H9 (cell line): Measurements from ENCODE around the gene SPATA31E1. TPM values are rescaled to one million over a fixed set of nuclear protein-coding genes. Genes with fewer than 3 reads are reported as not detected.

Experiments used
- DNase-seq: peaks from one replicate; pipeline ENCODE4 v3.0.0-alpha.2; 2017
- H2AFZ ChIP-seq: one replicate; pipeline ENCODE4 v1.6.1; 2013; ENCODE audit warnings: mild to moderate bottlenecking, low read length, control low read depth, moderate library complexity
- H2AK5ac ChIP-seq: 2 replicates; pipeline ENCODE4 v1.6.1; 2013; ENCODE audit warnings: low read length, control low read depth, mixed read lengths; ENCODE audit not compliant: insufficient read length
- H2BK120ac ChIP-seq: one replicate; pipeline ENCODE4 v1.6.1; 2013; ENCODE audit warnings: low read depth, mild to moderate bottlenecking, low read length, control low read depth, inconsistent platforms; ENCODE audit not compliant: poor library complexity, severe bottlenecking
- H2BK12ac ChIP-seq: 2 replicates; pipeline ENCODE4 v1.6.1; 2013; ENCODE audit warnings: low read length, control low read depth, mixed read lengths, low read depth; ENCODE audit not compliant: insufficient read length
- H2BK15ac ChIP-seq: 2 replicates; pipeline ENCODE4 v1.6.1; 2013; ENCODE audit warnings: low read depth, low read length, control low read depth
- H2BK20ac ChIP-seq: one replicate; pipeline ENCODE4 v1.6.1; 2013; ENCODE audit warnings: low read depth, mild to moderate bottlenecking, low read length, control low read depth, inconsistent platforms; ENCODE audit not compliant: poor library complexity, severe bottlenecking
- H2BK5ac ChIP-seq: 2 replicates; pipeline ENCODE4 v1.6.1; 2013; ENCODE audit warnings: low read length, control low read depth, mixed read lengths; ENCODE audit not compliant: insufficient read length
- H3K14ac ChIP-seq: 2 replicates; pipeline ENCODE4 v1.6.1; 2013; ENCODE audit warnings: low read length, control low read depth; ENCODE audit not compliant: insufficient read depth
- H3K18ac ChIP-seq: 2 replicates; pipeline ENCODE4 v1.6.1; 2013; ENCODE audit warnings: low read depth, mild to moderate bottlenecking, mixed read lengths, low read length, control low read depth; ENCODE audit not compliant: insufficient read length
- H3K23ac ChIP-seq: 2 replicates; pipeline ENCODE4 v1.6.1; 2013; ENCODE audit warnings: low read length, control low read depth, mixed read lengths, low read depth; ENCODE audit not compliant: insufficient read length
- H3K23me2 ChIP-seq: 2 replicates; pipeline ENCODE4 v1.6.1; 2013; ENCODE audit warnings: low read depth, mild to moderate bottlenecking, mixed read lengths, low read length, control low read depth; ENCODE audit not compliant: insufficient read length, poor library complexity, severe bottlenecking
- H3K27ac ChIP-seq: 2 replicates; pipeline ENCODE4 v1.5.1; 2013; ENCODE audit warnings: low read length, control low read depth, mixed read lengths, low read depth; ENCODE audit not compliant: insufficient read length
- H3K27me3 ChIP-seq: 2 replicates; pipeline ENCODE4 v1.6.1; 2013; ENCODE audit warnings: low read length, control low read depth, inconsistent platforms; ENCODE audit not compliant: insufficient read depth
- H3K4ac ChIP-seq: 2 replicates; pipeline ENCODE4 v1.6.1; 2013; ENCODE audit warnings: low read depth, mild to moderate bottlenecking, control low read depth, inconsistent platforms, low read length, moderate library complexity
- H3K4me1 ChIP-seq: 2 replicates; pipeline ENCODE4 v1.6.1; 2013; ENCODE audit warnings: low read length, control low read depth, inconsistent platforms; ENCODE audit not compliant: insufficient read depth
- H3K4me2 ChIP-seq: 2 replicates; pipeline ENCODE4 v1.6.1; 2013; ENCODE audit warnings: low read length, control low read depth, mixed read lengths; ENCODE audit not compliant: insufficient read length, insufficient read depth
- H3K56ac ChIP-seq: 2 replicates; pipeline ENCODE4 v1.6.1; 2013; ENCODE audit warnings: low read depth, mild to moderate bottlenecking, mixed read lengths, low read length, control low read depth; ENCODE audit not compliant: insufficient read length
- H3K79me1 ChIP-seq: 2 replicates; pipeline ENCODE4 v1.6.1; 2013; ENCODE audit warnings: low read depth, mild to moderate bottlenecking, moderate library complexity, low read length, control low read depth, inconsistent platforms; ENCODE audit not compliant: insufficient read depth, poor library complexity, severe bottlenecking
- H3K79me2 ChIP-seq: 2 replicates; pipeline ENCODE4 v1.6.1; 2013; ENCODE audit warnings: low read length, control low read depth, inconsistent platforms; ENCODE audit not compliant: insufficient read depth
- H3K9ac ChIP-seq: 2 replicates; pipeline ENCODE4 v1.6.1; 2013; ENCODE audit warnings: low read length, control low read depth, mixed read lengths; ENCODE audit not compliant: insufficient read length; ENCODE audit errors: extremely low read depth
- H3K9me3 ChIP-seq: one replicate; pipeline ENCODE4 v1.6.1; 2013; ENCODE audit warnings: low read depth, low read length, inconsistent platforms; ENCODE audit not compliant: control insufficient read depth
- H3T11ph ChIP-seq: one replicate; pipeline ENCODE4 v1.6.1; 2013; ENCODE audit warnings: mild to moderate bottlenecking, low read length, control low read depth, inconsistent platforms
- H4K20me1 ChIP-seq: one replicate; pipeline ENCODE4 v1.6.1; 2013; ENCODE audit not compliant: control insufficient read depth, insufficient read length, insufficient read depth
- H4K5ac ChIP-seq: 2 replicates; pipeline ENCODE4 v1.6.1; 2013; ENCODE audit warnings: low read depth, mild to moderate bottlenecking, mixed read lengths, low read length, control low read depth; ENCODE audit not compliant: insufficient read length
- H4K8ac ChIP-seq: replicated peaks from 2 replicates; pipeline ENCODE4 v1.6.1; 2013; ENCODE audit warnings: low read length, control low read depth, mixed read lengths, low read depth; ENCODE audit not compliant: insufficient read length
- H4K91ac ChIP-seq: 2 replicates; pipeline ENCODE4 v1.6.1; 2013; ENCODE audit warnings: low read depth, mild to moderate bottlenecking, moderate library complexity, mixed read lengths, low read length, control low read depth; ENCODE audit not compliant: insufficient read length
- H3K27ac Mint-ChIP-seq, 3 experiments: 2 replicates in 2 of 3; 3 replicates in 1 of 3; pipeline ENCODE4 v1.8.0; 2020 to 2021; ENCODE audit warnings: mixed read lengths in 3 of 3, mild to moderate bottlenecking in 1 of 3, moderate library complexity in 1 of 3
- H3K27me3 Mint-ChIP-seq: 2 replicates; pipeline ENCODE4 v1.8.0; 2021; ENCODE audit warnings: low read depth, mild to moderate bottlenecking, moderate library complexity, mixed read lengths
- H3K36me3 Mint-ChIP-seq, 3 experiments: 2 replicates in 2 of 3; 3 replicates in 1 of 3; pipeline ENCODE4 v1.8.0; 2020 to 2021; ENCODE audit warnings: low read depth in 3 of 3, mixed read lengths in 3 of 3; ENCODE audit not compliant: insufficient read depth in 1 of 3
- H3K4me1 Mint-ChIP-seq, 2 experiments: 2 replicates each; pipeline ENCODE4 v1.8.0; 2020; ENCODE audit warnings: mixed read lengths in 2 of 2
- H3K4me3 Mint-ChIP-seq, 2 experiments: 2 replicates in 1 of 2; 3 replicates in 1 of 2; pipeline ENCODE4 v1.8.0; 2020 to 2021; ENCODE audit warnings: mild to moderate bottlenecking in 2 of 2, mixed read lengths in 2 of 2, moderate library complexity in 1 of 2
- H3K9me3 Mint-ChIP-seq, 2 experiments: 2 replicates in 1 of 2; 3 replicates in 1 of 2; pipeline ENCODE4 v1.8.0; 2020; ENCODE audit warnings: mild to moderate bottlenecking in 2 of 2, mixed read lengths in 2 of 2, moderate library complexity in 1 of 2
- total RNA-seq: library from RNA; stranded (reverse); gene quantifications from 2 replicates; pipeline ENCODE4 v1.2.1, GENCODE V29; 2021
- TF ChIP-seq, protein P1 (sequence below): fragments of 200-600 bp; sonication (generic); conservative IDR thresholded peaks from 3 replicates; pipeline ENCODE4 v1.8.0; 2021; ENCODE audit warnings: antibody characterized with exemption, mild to moderate bottlenecking

SPATA31E1 gene
- total RNA-seq, 1 experiment from 2014 or later = 0.09 TPM

DNA sequence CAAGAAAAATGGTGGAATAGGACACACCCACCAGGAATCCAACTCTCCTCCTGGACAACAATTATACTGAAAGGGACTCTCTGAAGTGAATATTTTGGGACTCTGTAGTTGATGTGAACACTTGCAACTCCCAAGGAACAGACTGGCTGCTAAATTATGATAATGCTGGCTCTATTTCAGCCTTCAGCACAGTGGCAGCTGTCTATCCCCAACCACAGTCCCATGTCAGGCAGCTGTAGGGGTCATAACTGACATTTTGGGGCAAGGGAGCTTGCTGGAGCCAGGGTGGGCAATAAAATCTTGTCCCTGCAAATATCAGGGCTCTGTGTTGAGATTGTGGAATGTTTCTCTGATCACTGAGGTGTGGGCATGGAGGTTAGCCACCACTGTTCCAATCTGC lies 14.2 kb downstream of the SPATA31E1 start:
- H2BK20ac ChIP-seq = no peak overlapping the region
- no peak overlapping the region for H3K18ac ChIP-seq
- peaks cover 5 to 9% (median 9%) of the 10 kb centered on the region in 3 experiments; a peak in 6 of 7 replicates for H3K36me3 Mint-ChIP-seq
- H3K4me1 Mint-ChIP-seq = no peaks in the 10 kb centered on the region
- H2BK15ac ChIP-seq = no peak overlapping the region
- H4K20me1 ChIP-seq = no peaks in the 10 kb centered on the region
- H3K27ac Mint-ChIP-seq = no peak overlapping the region
- H3K79me2 ChIP-seq = no peaks in the 10 kb centered on the region
- no peak overlapping the region for H4K91ac ChIP-seq
- no peak overlapping the region for H3K14ac ChIP-seq
- H3K9me3 Mint-ChIP-seq = peaks cover 15 to 16% of the 10 kb centered on the region in 2 experiments
- no peaks in the 10 kb centered on the region for H3K4me1 ChIP-seq
- H3K4me2 ChIP-seq = no peak overlapping the region
- H3K23ac ChIP-seq = no peak overlapping the region
- no peak overlapping the region for H3K4ac ChIP-seq
- no peak overlapping the region for H4K8ac ChIP-seq
- H3K9me3 ChIP-seq = no peaks in the 10 kb centered on the region
- no peak overlapping the region for H2BK120ac ChIP-seq
- TF ChIP-seq, protein P1, sequence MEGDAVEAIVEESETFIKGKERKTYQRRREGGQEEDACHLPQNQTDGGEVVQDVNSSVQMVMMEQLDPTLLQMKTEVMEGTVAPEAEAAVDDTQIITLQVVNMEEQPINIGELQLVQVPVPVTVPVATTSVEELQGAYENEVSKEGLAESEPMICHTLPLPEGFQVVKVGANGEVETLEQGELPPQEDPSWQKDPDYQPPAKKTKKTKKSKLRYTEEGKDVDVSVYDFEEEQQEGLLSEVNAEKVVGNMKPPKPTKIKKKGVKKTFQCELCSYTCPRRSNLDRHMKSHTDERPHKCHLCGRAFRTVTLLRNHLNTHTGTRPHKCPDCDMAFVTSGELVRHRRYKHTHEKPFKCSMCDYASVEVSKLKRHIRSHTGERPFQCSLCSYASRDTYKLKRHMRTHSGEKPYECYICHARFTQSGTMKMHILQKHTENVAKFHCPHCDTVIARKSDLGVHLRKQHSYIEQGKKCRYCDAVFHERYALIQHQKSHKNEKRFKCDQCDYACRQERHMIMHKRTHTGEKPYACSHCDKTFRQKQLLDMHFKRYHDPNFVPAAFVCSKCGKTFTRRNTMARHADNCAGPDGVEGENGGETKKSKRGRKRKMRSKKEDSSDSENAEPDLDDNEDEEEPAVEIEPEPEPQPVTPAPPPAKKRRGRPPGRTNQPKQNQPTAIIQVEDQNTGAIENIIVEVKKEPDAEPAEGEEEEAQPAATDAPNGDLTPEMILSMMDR = no peak
- H2BK12ac ChIP-seq = no peak overlapping the region
- no peak overlapping the region for H3T11ph ChIP-seq
- H2BK5ac ChIP-seq = no peak overlapping the region
- DNase-seq = no peak
- H3K27me3 ChIP-seq = no peaks in the 10 kb centered on the region
- no peak overlapping the region for H3K56ac ChIP-seq
- H4K5ac ChIP-seq = no peak overlapping the region
- no peaks in the 10 kb centered on the region for H3K79me1 ChIP-seq
- H3K9ac ChIP-seq = no peak overlapping the region
- no peaks in the 10 kb centered on the region; the same call in 1 of the 2 replicates for H3K27me3 Mint-ChIP-seq
- no peaks in the 10 kb centered on the region for H3K23me2 ChIP-seq
- no peak overlapping the region for H3K4me3 Mint-ChIP-seq
- H2AK5ac ChIP-seq = no peak overlapping the region
- H2AFZ ChIP-seq = no peak overlapping the region
- H3K27ac ChIP-seq = no peak overlapping the region
